HG03457 (cell line): Measurements from ENCODE around the gene TBC1D8B.
"Not testable (repeated sequence)": the region's sequence is repeated elsewhere in the genome, so short reads cannot be mapped to it uniquely, and the experiment has no call there.

Experiments
- ATAC-seq: cut with Tn5 transposase; IDR thresholded peaks from one replicate; pipeline ENCODE4 v1.9.1; 2021; ENCODE audit warnings: moderate number of reproducible peaks; ENCODE audit not compliant: unreplicated experiment

TBC1D8B gene

GRCh38 chrX:106802388-106803275, at the start of gene TBC1D8B:
TSS of gene TBC1D8B (plus strand) at chrX:106802673. CDS start at chrX:106802854, 181 bp downstream.
- ATAC-seq: peak; percentile 87

- not testable (repeated sequence) for ATAC-seq
These were observed 33.2 kb upstream of the TBC1D8B start for GRCh38 chrX:106769288-106769687.

GRCh38 chrX:106774981-106775380, 27.5 kb upstream of the TBC1D8B start:
- ATAC-seq: no peak

- no peak for ATAC-seq
These were observed 22.2 kb upstream of the TBC1D8B start for GRCh38 chrX:106780264-106780663.

- no peak for ATAC-seq
These were observed 21.7 kb upstream of the TBC1D8B start for GRCh38 chrX:106780664-106781377.

GRCh38 chrX:106783716-106784115, 18.8 kb upstream of the TBC1D8B start:
- no peak for ATAC-seq

GRCh38 chrX:106791495-106791894, 11.0 kb upstream of the TBC1D8B start:
- no peak for ATAC-seq

GRCh38 chrX:106802063-106802387, 448 bp upstream of the TBC1D8B start:
- ATAC-seq: peak; percentile 16

GRCh38 chrX:106811131-106811910, 8.8 kb downstream of the TBC1D8B start:
- ATAC-seq: no peak

GRCh38 chrX:106812930-106813329, 10.5 kb downstream of the TBC1D8B start:
- ATAC-seq: not testable (repeated sequence)

GRCh38 chrX:106814093-106814492, 11.6 kb downstream of the TBC1D8B start:
- ATAC-seq: not testable (repeated sequence)

- ATAC-seq: no peak
These were observed 60.7 kb downstream of the TBC1D8B start for GRCh38 chrX:106862972-106863688.

- no peak for ATAC-seq
These were observed 61.2 kb downstream of the TBC1D8B start for GRCh38 chrX:106863697-106864096.

GRCh38 chrX:106872796-106873195, 70.3 kb downstream of the TBC1D8B start:
- not testable (repeated sequence) for ATAC-seq

GRCh38 chrX:106874075-106874474, 71.6 kb downstream of the TBC1D8B start:
- ATAC-seq: no peak

- ATAC-seq: no peak
These were observed 72.7 kb downstream of the TBC1D8B start for GRCh38 chrX:106875151-106875550.

- ATAC-seq: no peak
These were observed 87.0 kb downstream of the TBC1D8B start for GRCh38 chrX:106889468-106889867.

GRCh38 chrX:106891762-106892460, 89.4 kb downstream of the TBC1D8B start:
- ATAC-seq: no peak

- ATAC-seq: no peak
These were observed 92.0 kb downstream of the TBC1D8B start for GRCh38 chrX:106894392-106894909.

GRCh38 chrX:106894978-106895452, 92.5 kb downstream of the TBC1D8B start:
- ATAC-seq: no peak
